Transverse colon (tissue), 4 donors: ENCODE data around the gene SARS2. TPM values are rescaled to one million over a fixed set of nuclear protein-coding genes. Genes with fewer than 3 reads are reported as not detected.

Source experiments
- DNase-seq: peaks from one replicate; pipeline ENCODE4 v3.0.0-alpha.2; 2019
- H3K27ac ChIP-seq, 4 donors: fragments of 200-600 bp; sonication (generic); 2 replicates each; pipeline ENCODE4 v1.5.1; 2016 to 2018; ENCODE audit warnings: inconsistent platforms in 4 of 4
- H3K27me3 ChIP-seq: fragments of 200-600 bp; sonication (generic); 2 replicates; pipeline ENCODE4 v1.5.1; 2017; ENCODE audit warnings: inconsistent platforms
- H3K36me3 ChIP-seq, 4 donors: fragments of 200-600 bp; sonication (generic); 2 replicates each; pipeline ENCODE4 v1.5.1; 2017 to 2019; ENCODE audit warnings: inconsistent platforms in 4 of 4
- H3K4me1 ChIP-seq, 4 donors: fragments of 200-600 bp; sonication (generic); 2 replicates each; pipeline ENCODE4 v1.5.1; 2017 to 2020; ENCODE audit warnings: inconsistent platforms in 4 of 4
- H3K4me3 ChIP-seq, 4 donors: fragments of 200-600 bp; sonication (generic); 1 replicate in 1 of 4; 2 replicates in 3 of 4; pipeline versions ENCODE4 v1.5.1 to v1.6.1; 2017 to 2019; ENCODE audit warnings: inconsistent platforms in 4 of 4
- H3K9me3 ChIP-seq, 2 donors: fragments of 200-600 bp; sonication (generic); 2 replicates each; pipeline ENCODE4 v1.5.1; 2017 to 2019; ENCODE audit warnings: inconsistent platforms in 2 of 2
- EP300 ChIP-seq: sonication (generic); formaldehyde crosslinking; IDR thresholded peaks from one replicate; pipeline ENCODE4 v1.6.1; 2017; ENCODE audit warnings: antibody characterized with exemption, low read depth
- POLR2A ChIP-seq: fragments of 450-650 bp; IDR thresholded peaks from one replicate; pipeline ENCODE4 v1.6.1; 2016; ENCODE audit warnings: antibody characterized with exemption, mild to moderate bottlenecking, moderate library complexity
- POLR2AphosphoS5 ChIP-seq, 3 donors: sonication (generic); formaldehyde crosslinking; IDR thresholded peaks; one replicate each; pipeline ENCODE4 v1.6.1; 2016; ENCODE audit warnings: antibody characterized with exemption in 3 of 3
- WGBS, 2 donors: methylation state at CpG; one replicate each; pipeline ENCODE4 v1.1.5; 2018; ENCODE audit warnings: low coverage in 1 of 2; 5-methylcytosine and 5-hydroxymethylcytosine counted together
- in situ Hi-C, 4 donors: fragments of 200-750 bp; cut with MboI; loops; one replicate each; pipeline versions ENCODE4 v1.15.0 to v1.15.1; 2017; ENCODE audit warnings: low sequenced_read_pairs in 3 of 4, low pct_ligation_motif_present in 1 of 4, low pct_unique_long_range_greater_than_20kb in 1 of 4
- intact Hi-C: fragments of 100-400 bp; cut with DNase I; formaldehyde crosslinking; loops from one replicate; pipeline ENCODE4 v1.15.1; 2023; ENCODE audit warnings: low total_unique reads
- total RNA-seq, 4 donors: library from RNA; depleted of rRNA; stranded (reverse); fragments of >200 nt; gene quantifications; one replicate each; pipeline ENCODE4 v1.1.0, GENCODE V29; 2016
- TF ChIP-seq, protein P1 (sequence below), 5 experiments: fragments of 200-600 bp in 3 of 5; fragments of 450-650 bp in 2 of 5; sonication (generic) in 3 of 5; IDR thresholded peaks; 1 replicate in 2 of 5; 2 replicates in 3 of 5; pipeline ENCODE4 v1.5.1; 2016 to 2017; ENCODE audit warnings: antibody characterized with exemption in 5 of 5, inconsistent platforms in 3 of 5, mild to moderate bottlenecking in 2 of 5, moderate library complexity in 1 of 5

The SARS2 gene
- total RNA-seq, result 100 to 1,000 TPM in 1 of 4 donors, 10 to 100 TPM in 3; 21.4 to 186 (median 42.7) TPM

DNA sequence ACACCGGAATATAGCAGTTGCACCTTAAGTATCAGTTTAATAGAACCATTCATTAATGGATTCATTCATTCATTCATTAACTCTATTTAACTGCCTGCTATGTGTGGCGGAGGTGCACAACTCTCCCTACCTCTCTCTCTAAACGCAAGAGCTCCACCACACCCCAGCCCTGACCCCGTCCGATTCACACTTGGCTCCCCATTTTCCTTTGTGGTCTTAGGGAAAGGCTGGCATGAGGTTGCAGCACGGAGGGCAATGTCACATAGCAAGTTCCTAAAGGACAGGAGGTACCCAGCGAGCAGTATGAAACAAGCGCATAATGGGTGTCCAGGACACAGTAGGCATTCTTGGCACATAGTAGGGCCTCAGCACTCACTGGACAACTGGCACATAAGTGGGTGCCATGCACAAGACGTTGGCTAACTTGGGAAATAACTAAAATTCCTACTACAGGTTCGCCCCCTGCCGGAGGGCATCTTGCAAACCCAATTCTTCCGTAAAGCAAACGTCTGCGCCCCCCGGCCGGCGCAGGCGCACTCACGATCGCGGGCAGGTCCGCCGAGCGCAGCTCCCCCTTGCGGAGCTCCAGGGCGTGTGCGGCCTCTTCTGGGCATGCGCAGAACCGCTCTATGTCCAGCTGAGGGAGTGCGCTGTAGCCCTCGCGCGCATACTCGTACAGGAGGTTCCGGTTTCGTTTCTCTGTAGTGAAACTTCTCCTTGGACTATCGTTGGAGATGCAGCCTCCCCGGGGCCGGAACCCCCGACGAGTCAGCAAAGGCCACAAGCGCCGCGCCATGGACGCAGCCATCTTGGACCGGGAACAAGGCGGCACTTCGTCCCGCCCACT is at the start of gene SARS2:
Gene SARS2 (minus strand): TSS at position 835 of the 847 bp plus-strand sequence. CDS start 27 bp downstream, at position 808.
- TF ChIP-seq, protein P1, sequence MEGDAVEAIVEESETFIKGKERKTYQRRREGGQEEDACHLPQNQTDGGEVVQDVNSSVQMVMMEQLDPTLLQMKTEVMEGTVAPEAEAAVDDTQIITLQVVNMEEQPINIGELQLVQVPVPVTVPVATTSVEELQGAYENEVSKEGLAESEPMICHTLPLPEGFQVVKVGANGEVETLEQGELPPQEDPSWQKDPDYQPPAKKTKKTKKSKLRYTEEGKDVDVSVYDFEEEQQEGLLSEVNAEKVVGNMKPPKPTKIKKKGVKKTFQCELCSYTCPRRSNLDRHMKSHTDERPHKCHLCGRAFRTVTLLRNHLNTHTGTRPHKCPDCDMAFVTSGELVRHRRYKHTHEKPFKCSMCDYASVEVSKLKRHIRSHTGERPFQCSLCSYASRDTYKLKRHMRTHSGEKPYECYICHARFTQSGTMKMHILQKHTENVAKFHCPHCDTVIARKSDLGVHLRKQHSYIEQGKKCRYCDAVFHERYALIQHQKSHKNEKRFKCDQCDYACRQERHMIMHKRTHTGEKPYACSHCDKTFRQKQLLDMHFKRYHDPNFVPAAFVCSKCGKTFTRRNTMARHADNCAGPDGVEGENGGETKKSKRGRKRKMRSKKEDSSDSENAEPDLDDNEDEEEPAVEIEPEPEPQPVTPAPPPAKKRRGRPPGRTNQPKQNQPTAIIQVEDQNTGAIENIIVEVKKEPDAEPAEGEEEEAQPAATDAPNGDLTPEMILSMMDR (IDR thresholded peaks at IDR 0.05), result peak; percentile 97 to 99 (median 99)
- TF ChIP-seq POLR2A, result no peak
- intact Hi-C loops, result no loop called here
- H3K9me3 ChIP-seq, result no peaks in the 10 kb centered on the region
- in situ Hi-C loops, result loop anchor here in 3 of 4 donors (25.0 kb wide), 2 partner anchors 393 to 518 kb away; partner anchors contain the start of gene FAM98C (in 2 of the 3)
- H3K4me3 ChIP-seq, result peak within 1 kb of the TSS; percentile 55 to 83 (median 70)
- 3 to 42% methylated on average over 2 to 35 of the region's 49 CpGs for WGBS, 2 donors
- peak; percentile 93 for DNase-seq
- H3K4me1 ChIP-seq, result peaks cover 7 to 19% (median 13%) of the 10 kb centered on the region in 4 donors
- peak within 1 kb of the TSS; percentile 88 to 93 (median 90) for H3K27ac ChIP-seq
- H3K27me3 ChIP-seq, result no peaks in the 10 kb centered on the region
- peaks cover 0 to 5% (median 0%) of the 10 kb centered on the region in 4 donors for H3K36me3 ChIP-seq

GRCh38 chr19:38979812-38980211 is 49.2 kb upstream of the SARS2 start:
- Histone ChIP-seq H3K4me3 (no peak overlapping the region), H3K27ac (no peak overlapping the region), H3K4me1 (peaks cover 0 to 18% (median 11%) of the 10 kb centered on the region in 4 donors), H3K9me3 (no peaks in the 10 kb centered on the region), H3K27me3 (peaks cover 27% of the 10 kb centered on the region), H3K36me3 (no peaks in the 10 kb centered on the region)
- TF ChIP-seq POLR2A (no peak), POLR2AphosphoS5 (IDR thresholded peaks at IDR 0.05) (no peak)
- TF ChIP-seq, protein P1 (IDR thresholded peaks at IDR 0.05), result no peak
- in situ Hi-C loops (no loop called here), intact Hi-C loops (no loop called here)
- 67 to 85% methylated on average over 1 to 5 of the region's 5 CpGs for WGBS, 2 donors
- no peak for DNase-seq

DNA sequence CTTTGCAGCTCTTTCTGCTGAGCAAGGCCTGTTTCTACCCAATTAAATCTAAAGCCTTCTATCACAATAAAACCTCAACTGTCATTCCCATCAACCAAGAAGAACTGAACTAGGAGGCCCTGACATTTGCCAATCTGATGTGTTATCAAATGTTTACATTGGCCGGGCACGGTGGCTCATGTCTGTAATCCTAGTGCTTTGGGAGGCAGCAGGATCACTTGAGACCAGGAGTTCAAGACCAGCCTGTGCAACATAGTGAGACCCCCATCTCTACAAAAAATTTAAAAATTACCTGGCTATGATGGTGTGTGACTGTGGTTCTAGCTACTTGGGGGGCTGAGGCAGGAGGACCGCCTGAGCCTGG is 47.7 kb upstream of the SARS2 start:
- TF ChIP-seq POLR2AphosphoS5 (IDR thresholded peaks at IDR 0.05) (no peak), EP300 (no peak), POLR2A (no peak)
- TF ChIP-seq, protein P1 (IDR thresholded peaks at IDR 0.05), result no peak
- H3K36me3 ChIP-seq, result no peaks in the 10 kb centered on the region
- WGBS, 2 donors, result 77% methylated on average over 3 of the region's 3 CpGs; no CpG with 5 or more reads in 1 of the 2 donors
- peaks cover 37% of the 10 kb centered on the region for H3K27me3 ChIP-seq
- H3K27ac ChIP-seq, result no peak overlapping the region
- peaks cover 0 to 26% (median 11%) of the 10 kb centered on the region in 4 donors for H3K4me1 ChIP-seq
- no peaks in the 10 kb centered on the region for H3K9me3 ChIP-seq
- H3K4me3 ChIP-seq, result no peak overlapping the region
- in situ Hi-C loops (no loop called here), intact Hi-C loops (no loop called here)
- DNase-seq, result no peak

DNA sequence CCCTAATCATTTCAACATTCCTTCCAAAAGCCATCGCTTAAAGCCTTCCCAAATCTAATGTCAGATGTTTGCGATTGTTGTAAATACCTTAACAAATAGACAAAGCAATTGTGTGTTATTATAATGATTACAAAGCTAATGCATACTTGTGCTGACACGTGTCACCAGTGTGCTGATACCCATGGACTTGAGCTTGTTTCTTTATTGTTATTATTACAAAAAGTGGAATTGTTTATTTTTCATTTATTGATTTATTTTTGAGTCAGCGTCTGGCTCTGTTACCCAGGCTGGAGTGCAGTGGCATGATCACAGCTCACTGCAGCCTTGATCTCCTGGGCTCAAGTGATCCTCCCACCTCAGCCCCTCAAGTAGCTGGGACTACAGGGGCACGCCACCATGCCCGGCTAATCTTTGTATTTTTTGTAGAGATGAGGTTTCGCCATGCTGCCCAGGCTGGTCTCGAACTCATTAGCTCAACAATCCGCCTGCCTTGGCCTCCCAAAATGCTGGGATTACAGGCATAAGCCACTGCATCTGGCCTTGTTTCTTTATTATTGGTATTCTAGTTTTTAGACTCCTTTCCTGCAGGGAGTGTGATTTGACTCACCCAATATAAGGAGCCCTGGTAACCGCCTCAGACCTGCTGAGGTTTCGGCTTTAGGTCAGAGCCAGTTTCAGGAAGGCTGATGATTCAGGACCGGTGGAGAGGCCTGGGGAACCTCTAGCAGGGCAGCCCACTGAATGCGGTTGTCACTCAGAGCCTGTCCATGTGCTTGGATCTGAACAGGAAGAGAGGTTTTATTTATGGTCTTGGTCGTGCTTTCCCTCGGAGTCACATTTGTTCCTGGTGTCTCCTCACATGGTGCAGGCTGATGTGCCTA is 47.1 kb upstream of the SARS2 start:
- Histone ChIP-seq H3K27me3 (peaks cover 37% of the 10 kb centered on the region), H3K4me1 (peaks cover 0 to 26% (median 11%) of the 10 kb centered on the region in 4 donors), H3K27ac (no peak overlapping the region), H3K36me3 (no peaks in the 10 kb centered on the region), H3K9me3 (no peaks in the 10 kb centered on the region), H3K4me3 (no peak overlapping the region)
- DNase-seq, result no peak
- TF ChIP-seq POLR2AphosphoS5 (IDR thresholded peaks at IDR 0.05) (no peak), EP300 (no peak)
- TF ChIP-seq, protein P1 (IDR thresholded peaks at IDR 0.05), result no peak
- in situ Hi-C loops (no loop called here), intact Hi-C loops (no loop called here)
- whole genome bisulfite sequencing, 2 donors, result 54 to 65% methylated on average over 10 to 15 of the region's 15 CpGs
